A673 (cell line): ENCODE measurements around the gene SHISAL1. TPM values are rescaled to one million over a fixed set of nuclear protein-coding genes. Genes with fewer than 3 reads are reported as not detected.
"Not testable (repeated sequence)": the region's sequence is repeated elsewhere in the genome, so short reads cannot be mapped to it uniquely, and the experiment has no call there.

Source experiments
- BruUV-seq: library from RNA; stranded (reverse); fragments of 400-500 nt; replicated peaks from 2 replicates; lab custom pipeline; 2021; lab: Mats Ljungman, UMichigan
- CTCF ChIA-PET: fragments of 300-600 bp; sonication (Branson Sonifier 250); formaldehyde crosslinking; loops from one replicate; lab custom pipeline; 2022; ENCODE audit warnings: antibody characterized with exemption; lab: Charles Lee
- POLR2A ChIA-PET: fragments of 300-600 bp; sonication (Branson Sonifier 250); formaldehyde crosslinking; loops from one replicate; lab custom pipeline; 2022; ENCODE audit warnings: antibody characterized with exemption; ENCODE audit not compliant: low non-redundant PET; lab: Charles Lee
- DNase-seq: peaks from one replicate; pipeline ENCODE4 v3.0.0-alpha.2; 2015; ENCODE audit warnings: low spot score
- H3K27ac ChIP-seq: fragments of 200-600 bp; sonication (generic); 2 replicates; pipeline ENCODE4 v1.5.1; 2016; ENCODE audit warnings: mixed run types, low read depth, mild to moderate bottlenecking, mixed read lengths, antibody characterized with exemption, low read length; ENCODE audit not compliant: poor library complexity, severe bottlenecking
- H3K27me3 ChIP-seq: fragments of 200-600 bp; sonication (generic); replicated peaks from 2 replicates; pipeline ENCODE4 v1.6.1; 2017; ENCODE audit warnings: mixed run types, low read depth, mild to moderate bottlenecking, mixed read lengths, antibody characterized with exemption, low read length; ENCODE audit not compliant: insufficient read depth, poor library complexity
- H3K36me3 ChIP-seq: fragments of 200-600 bp; sonication (generic); 2 replicates; pipeline ENCODE4 v1.6.1; 2016; ENCODE audit warnings: mixed run types, mild to moderate bottlenecking, mixed read lengths, antibody characterized with exemption, low read length; ENCODE audit not compliant: insufficient read depth, poor library complexity, severe bottlenecking
- H3K4me1 ChIP-seq: fragments of 200-600 bp; sonication (generic); 2 replicates; pipeline ENCODE4 v1.6.1; 2017; ENCODE audit warnings: mixed run types, mild to moderate bottlenecking, mixed read lengths, antibody characterized with exemption, low read length; ENCODE audit not compliant: insufficient read depth, poor library complexity, severe bottlenecking
- H3K4me3 ChIP-seq: fragments of 200-600 bp; sonication (generic); 2 replicates; pipeline ENCODE4 v1.5.1; 2016; ENCODE audit warnings: low read depth, mixed run types, mild to moderate bottlenecking, mixed read lengths, low read length; ENCODE audit not compliant: poor library complexity, severe bottlenecking
- H3K9me3 ChIP-seq: fragments of 200-600 bp; sonication (generic); 2 replicates; pipeline ENCODE4 v1.6.1; 2016; ENCODE audit warnings: mixed run types, low read depth, mild to moderate bottlenecking, mixed read lengths, antibody characterized with exemption, low read length; ENCODE audit not compliant: poor library complexity, severe bottlenecking
- EZH2 ChIP-seq: fragments of 200-600 bp; sonication (generic); IDR thresholded peaks from 2 replicates; pipeline ENCODE4 v1.6.1; 2017; ENCODE audit warnings: borderline replicate concordance, low read depth, mild to moderate bottlenecking, mixed read lengths, antibody characterized with exemption, low read length; ENCODE audit not compliant: poor library complexity, severe bottlenecking
- intact Hi-C: fragments of 100-400 bp; cut with micrococcal nuclease; formaldehyde crosslinking; loops from one replicate; pipeline ENCODE4 v1.10.0; 2022; ENCODE audit not compliant: unreplicated experiment
- total RNA-seq: library from RNA; stranded (reverse); gene quantifications from 2 replicates; pipeline ENCODE4 v1.2.3, GENCODE V29; 2021
- TF ChIP-seq, protein P1 (sequence below): fragments of 300-800, 200-600 bp; sonication (generic); conservative IDR thresholded peaks from 2 replicates; pipeline ENCODE4 v1.5.1; 2017; ENCODE audit warnings: low read depth, mild to moderate bottlenecking, antibody characterized with exemption, low read length, moderate library complexity, mixed read lengths

SHISAL1 gene
- total RNA-seq, 1 experiment from 2014 or later = 1.8 TPM

- CTCF ChIA-PET = no interaction called here
Measured at GRCh38 chr22:44237290-44237689, 75.5 kb downstream of the SHISAL1 start.

DNA sequence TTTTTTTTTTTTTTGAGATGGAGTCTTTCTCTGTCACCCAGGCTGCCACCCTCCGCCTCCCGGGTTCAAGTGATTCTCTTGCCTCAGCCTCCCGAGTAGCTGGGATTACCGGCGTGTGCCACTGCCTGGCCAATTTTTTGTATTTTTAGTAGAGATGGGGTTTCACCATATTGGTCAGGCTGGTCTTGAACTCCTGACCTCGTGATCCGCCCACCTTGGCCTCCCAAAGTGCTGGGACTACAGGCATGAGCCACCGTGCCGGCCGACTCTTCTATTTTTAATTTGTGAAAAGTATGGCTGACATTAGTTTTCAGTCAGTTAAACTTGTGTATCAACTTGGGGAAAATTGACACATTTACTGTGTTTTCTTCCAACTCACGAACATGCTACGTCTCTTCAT is 78.4 kb downstream of the SHISAL1 start:
- BruUV-seq, DNase-seq, POLR2A ChIA-PET, intact Hi-C loops, H3K4me1 ChIP-seq, H3K27me3 ChIP-seq, H3K4me3 ChIP-seq, H3K36me3 ChIP-seq, H3K27ac ChIP-seq, H3K9me3 ChIP-seq, CTCF ChIA-PET: not testable (repeated sequence)

More at GRCh38 chr22:44237290-44237689, 75.5 kb downstream of the SHISAL1 start:
- H3K27me3 ChIP-seq = no peaks in the 10 kb centered on the region
- H3K27ac ChIP-seq = no peak overlapping the region
- TF ChIP-seq, protein P1, sequence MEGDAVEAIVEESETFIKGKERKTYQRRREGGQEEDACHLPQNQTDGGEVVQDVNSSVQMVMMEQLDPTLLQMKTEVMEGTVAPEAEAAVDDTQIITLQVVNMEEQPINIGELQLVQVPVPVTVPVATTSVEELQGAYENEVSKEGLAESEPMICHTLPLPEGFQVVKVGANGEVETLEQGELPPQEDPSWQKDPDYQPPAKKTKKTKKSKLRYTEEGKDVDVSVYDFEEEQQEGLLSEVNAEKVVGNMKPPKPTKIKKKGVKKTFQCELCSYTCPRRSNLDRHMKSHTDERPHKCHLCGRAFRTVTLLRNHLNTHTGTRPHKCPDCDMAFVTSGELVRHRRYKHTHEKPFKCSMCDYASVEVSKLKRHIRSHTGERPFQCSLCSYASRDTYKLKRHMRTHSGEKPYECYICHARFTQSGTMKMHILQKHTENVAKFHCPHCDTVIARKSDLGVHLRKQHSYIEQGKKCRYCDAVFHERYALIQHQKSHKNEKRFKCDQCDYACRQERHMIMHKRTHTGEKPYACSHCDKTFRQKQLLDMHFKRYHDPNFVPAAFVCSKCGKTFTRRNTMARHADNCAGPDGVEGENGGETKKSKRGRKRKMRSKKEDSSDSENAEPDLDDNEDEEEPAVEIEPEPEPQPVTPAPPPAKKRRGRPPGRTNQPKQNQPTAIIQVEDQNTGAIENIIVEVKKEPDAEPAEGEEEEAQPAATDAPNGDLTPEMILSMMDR = no peak
- no peak for TF ChIP-seq EZH2
- H3K9me3 ChIP-seq = no peaks in the 10 kb centered on the region
- H3K36me3 ChIP-seq = no peaks in the 10 kb centered on the region
- intact Hi-C loops = no loop called here
- POLR2A ChIA-PET = no interaction called here
- no peak overlapping the region for H3K4me3 ChIP-seq
- H3K4me1 ChIP-seq = no peaks in the 10 kb centered on the region
- DNase-seq = no peak
- BruUV-seq = no TSS peak

DNA sequence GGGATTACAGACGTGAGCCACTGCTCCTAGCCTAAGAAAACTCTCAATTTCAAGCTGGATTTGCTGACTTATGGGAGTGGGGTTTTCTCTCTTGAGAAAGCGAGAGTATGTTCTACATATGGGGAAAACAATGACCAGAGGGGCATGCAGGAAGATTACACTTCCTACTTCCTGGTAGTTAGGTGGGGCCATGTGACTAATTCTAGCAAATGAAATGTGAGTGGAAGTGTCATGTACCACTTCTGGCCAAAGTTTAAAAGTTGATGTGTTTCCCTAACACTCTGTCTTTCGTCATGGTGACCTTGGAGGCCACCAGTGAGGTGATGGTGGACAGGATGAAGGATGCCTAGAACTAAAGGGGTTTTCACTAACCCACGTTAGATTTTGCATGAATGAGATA is 81.5 kb downstream of the SHISAL1 start:
- no peak overlapping the region for H3K27ac ChIP-seq
- ChIA-PET CTCF (no interaction called here), POLR2A (no interaction called here)
- no peak for TF ChIP-seq EZH2
- TF ChIP-seq, protein P1 = no peak
- BruUV-seq = no TSS peak
- no peaks in the 10 kb centered on the region for H3K27me3 ChIP-seq
- no peaks in the 10 kb centered on the region for H3K4me1 ChIP-seq
- no peak for DNase-seq
- H3K36me3 ChIP-seq = no peaks in the 10 kb centered on the region
- H3K9me3 ChIP-seq = no peaks in the 10 kb centered on the region
- intact Hi-C loops = no loop called here
- no peak overlapping the region for H3K4me3 ChIP-seq

DNA sequence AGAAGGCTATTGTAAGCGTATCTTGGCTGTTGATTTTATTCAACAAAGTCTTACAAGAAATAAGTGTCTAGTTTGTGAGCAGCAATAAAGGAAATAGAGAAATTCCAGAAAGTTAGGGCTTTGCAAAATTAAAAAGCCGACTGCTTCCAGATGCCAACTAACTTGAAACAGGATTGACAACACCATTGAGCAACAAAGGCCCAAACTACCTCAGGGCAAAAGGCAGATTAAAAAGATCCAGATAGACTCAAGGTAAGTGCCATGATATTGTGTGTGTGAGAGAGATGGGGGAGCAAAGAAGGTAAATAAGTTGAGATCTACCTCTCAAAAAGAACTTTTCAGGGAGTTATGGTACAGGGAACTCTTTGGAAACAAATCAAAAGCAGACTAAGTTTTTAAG is 82.9 kb downstream of the SHISAL1 start:
- CTCF ChIA-PET = no interaction called here
- POLR2A ChIA-PET = no interaction called here
- no peak for DNase-seq
- TF ChIP-seq, protein P1 = no peak
- TF ChIP-seq EZH2 = no peak
- no peaks in the 10 kb centered on the region for H3K9me3 ChIP-seq
- H3K4me3 ChIP-seq = no peak overlapping the region
- H3K36me3 ChIP-seq = no peaks in the 10 kb centered on the region
- no peak overlapping the region for H3K27ac ChIP-seq
- no peaks in the 10 kb centered on the region for H3K27me3 ChIP-seq
- intact Hi-C loops = no loop called here
- H3K4me1 ChIP-seq = no peaks in the 10 kb centered on the region
- no TSS peak for BruUV-seq
